Erythroblast (primary cell): ENCODE results near the gene SOAT1.

Experiments
- GATA1 ChIP-seq: IDR thresholded peaks from 2 replicates; pipeline ENCODE4 v1.6.1; 2011; ENCODE audit warnings: low read depth, mild to moderate bottlenecking, control low read depth, low read length, moderate library complexity
- POLR2A ChIP-seq: IDR thresholded peaks from 2 replicates; pipeline ENCODE4 v1.6.1; 2011; ENCODE audit warnings: mild to moderate bottlenecking, low read length

DNA sequence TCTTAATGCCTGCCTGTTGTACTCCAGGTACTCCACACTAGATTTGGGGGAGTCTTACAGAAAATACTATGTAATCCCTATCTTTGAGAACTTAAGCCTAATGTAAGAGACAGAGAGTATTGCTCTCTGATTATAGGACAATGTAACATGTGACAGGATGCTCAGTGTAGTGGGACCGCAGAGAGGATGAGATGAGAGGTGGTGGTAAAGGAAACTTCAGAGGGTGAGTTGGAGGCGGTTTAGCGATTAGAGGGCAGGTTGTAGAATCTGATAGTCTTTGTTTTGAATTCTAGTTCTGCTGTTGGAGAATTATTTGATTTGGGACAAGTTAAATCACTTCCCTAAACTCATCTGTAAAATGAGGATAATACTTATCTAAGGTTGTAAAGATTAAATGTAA is 5.4 kb downstream of the SOAT1 start:
- no peak for TF ChIP-seq POLR2A
- no peak for TF ChIP-seq GATA1
